Gastrocnemius medialis (tissue), 4 donors: Measurements from ENCODE around the gene VWA8.

Experiments
- CTCF ChIP-seq, 5 experiments: fragments of 450-650 bp in 3 of 5; fragments of 200-600 bp in 2 of 5; sonication (generic) in 2 of 5; IDR thresholded peaks in 4 of 5; conservative IDR thresholded peaks in 1 of 5; 1 replicate in 4 of 5; 2 replicates in 1 of 5; pipeline ENCODE4 v1.5.1; 2016 to 2019; ENCODE audit warnings: antibody characterized with exemption in 5 of 5, mild to moderate bottlenecking in 3 of 5, moderate library complexity in 3 of 5
- POLR2A ChIP-seq, 2 donors: fragments of 450-650 bp; IDR thresholded peaks; one replicate each; pipeline ENCODE4 v1.6.1; 2017; ENCODE audit warnings: antibody characterized with exemption in 2 of 2, mild to moderate bottlenecking in 2 of 2, moderate library complexity in 2 of 2

GRCh38 chr13:41613984-41614661 lies 346.8 kb downstream of the VWA8 start:
- TF ChIP-seq CTCF (IDR thresholded peaks at IDR 0.05 in 4 of 5, conservative IDR thresholded peaks at IDR 0.05 in 1 of 5) (no peak), POLR2A (IDR thresholded peaks at IDR 0.05) (no peak)
